ENCODE data around the gene EGFR.

Gene EGFR

GRCh38 chr7:55117286-55117685 lies 98.5 kb downstream of the EGFR start:
- H3K4me3 ChIP-seq (ENCODE audit: low read depth, low read length): no peak overlapping the region
- CTCF ChIA-PET: interaction anchor here (2.6 kb wide), 1 partner anchor 137 kb away, joined by 10 read pairs; no protein-coding TSS in a partner anchor
- POLR2A ChIA-PET: no interaction called here
- TF ChIP-seq, protein P1, sequence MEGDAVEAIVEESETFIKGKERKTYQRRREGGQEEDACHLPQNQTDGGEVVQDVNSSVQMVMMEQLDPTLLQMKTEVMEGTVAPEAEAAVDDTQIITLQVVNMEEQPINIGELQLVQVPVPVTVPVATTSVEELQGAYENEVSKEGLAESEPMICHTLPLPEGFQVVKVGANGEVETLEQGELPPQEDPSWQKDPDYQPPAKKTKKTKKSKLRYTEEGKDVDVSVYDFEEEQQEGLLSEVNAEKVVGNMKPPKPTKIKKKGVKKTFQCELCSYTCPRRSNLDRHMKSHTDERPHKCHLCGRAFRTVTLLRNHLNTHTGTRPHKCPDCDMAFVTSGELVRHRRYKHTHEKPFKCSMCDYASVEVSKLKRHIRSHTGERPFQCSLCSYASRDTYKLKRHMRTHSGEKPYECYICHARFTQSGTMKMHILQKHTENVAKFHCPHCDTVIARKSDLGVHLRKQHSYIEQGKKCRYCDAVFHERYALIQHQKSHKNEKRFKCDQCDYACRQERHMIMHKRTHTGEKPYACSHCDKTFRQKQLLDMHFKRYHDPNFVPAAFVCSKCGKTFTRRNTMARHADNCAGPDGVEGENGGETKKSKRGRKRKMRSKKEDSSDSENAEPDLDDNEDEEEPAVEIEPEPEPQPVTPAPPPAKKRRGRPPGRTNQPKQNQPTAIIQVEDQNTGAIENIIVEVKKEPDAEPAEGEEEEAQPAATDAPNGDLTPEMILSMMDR (IDR thresholded peaks at IDR 0.05; ENCODE audit: insufficient read depth, low read length, missing control alignments): no peak
- DNase-seq (ENCODE audit: low read depth, low spot score): no peak

GRCh38 chr7:55118426-55118825 lies 99.6 kb downstream of the EGFR start:
- TF ChIP-seq, protein P1 (IDR thresholded peaks at IDR 0.05; ENCODE audit: insufficient read depth, low read length, missing control alignments): no peak
- CTCF ChIA-PET: interaction anchor here (0.9 kb wide), 1 partner anchor 136 kb away, joined by 3 read pairs; no protein-coding TSS in a partner anchor
- DNase-seq (ENCODE audit: low read depth, low spot score): no peak
- POLR2A ChIA-PET: no interaction called here
- no peak overlapping the region for H3K4me3 ChIP-seq (ENCODE audit: low read depth, low read length)

GRCh38 chr7:55119571-55119970 lies 100.8 kb downstream of the EGFR start:
- CTCF ChIA-PET: interaction anchor here (1.6 kb wide), 1 partner anchor 14 kb away, joined by 4 read pairs; no protein-coding TSS in a partner anchor
- no peak overlapping the region for H3K4me3 ChIP-seq (ENCODE audit: low read depth, low read length)

GRCh38 chr7:55120074-55120473 lies 101.3 kb downstream of the EGFR start:
- DNase-seq (ENCODE audit: low read depth, low spot score): no peak
- no peak overlapping the region for H3K4me3 ChIP-seq (ENCODE audit: low read depth, low read length)
- TF ChIP-seq, protein P1 (IDR thresholded peaks at IDR 0.05; ENCODE audit: insufficient read depth, low read length, missing control alignments): no peak
- POLR2A ChIA-PET: interaction anchor here (0.6 kb wide), 1 partner anchor 13 kb away, joined by 3 read pairs; no protein-coding TSS in a partner anchor
- CTCF ChIA-PET: interaction anchor here (1.6 kb wide), 1 partner anchor 13 kb away, joined by 4 read pairs; no protein-coding TSS in a partner anchor

More at GRCh38 chr7:55119571-55119970, 100.8 kb downstream of the EGFR start:
- POLR2A ChIA-PET: no interaction called here
- TF ChIP-seq, protein P1 (IDR thresholded peaks at IDR 0.05; ENCODE audit: insufficient read depth, low read length, missing control alignments): no peak
- no peak for DNase-seq (ENCODE audit: low read depth, low spot score)

GRCh38 chr7:55120501-55121198 lies 101.8 kb downstream of the EGFR start:
- TF ChIP-seq, protein P1 (IDR thresholded peaks at IDR 0.05; ENCODE audit: insufficient read depth, low read length, missing control alignments): no peak
- no peak for DNase-seq (ENCODE audit: low read depth, low spot score)
- H3K4me3 ChIP-seq (ENCODE audit: low read depth, low read length): no peak overlapping the region
- CTCF ChIA-PET: interaction anchor here (1.1 to 1.6 kb wide), 2 partner anchors 9 to 12 kb away, joined by 3 to 4 read pairs; no protein-coding TSS in a partner anchor
- POLR2A ChIA-PET: interaction anchor here (0.6 kb wide), 1 partner anchor 13 kb away, joined by 3 read pairs; no protein-coding TSS in a partner anchor

GRCh38 chr7:55121249-55121648 lies 102.4 kb downstream of the EGFR start:
- H3K4me3 ChIP-seq (ENCODE audit: low read depth, low read length): no peak overlapping the region
- TF ChIP-seq, protein P1 (IDR thresholded peaks at IDR 0.05; ENCODE audit: insufficient read depth, low read length, missing control alignments): no peak
- CTCF ChIA-PET: interaction anchor here (1.1 kb wide), 1 partner anchor 9 kb away, joined by 3 read pairs; no protein-coding TSS in a partner anchor
- DNase-seq (ENCODE audit: low read depth, low spot score): no peak
- POLR2A ChIA-PET: no interaction called here
